Testis (tissue), 2 donors: ENCODE results near the gene ZNF606.

Experiments used
- POLR2A ChIP-seq: fragments of 450-650 bp; IDR thresholded peaks from one replicate; pipeline ENCODE4 v1.6.1; 2017; ENCODE audit warnings: antibody characterized with exemption, mild to moderate bottlenecking, moderate library complexity
- TF ChIP-seq, protein P1 (sequence below), 3 experiments: fragments of 450-650 bp in 2 of 3; fragments of 200-600 bp in 1 of 3; sonication (generic) in 1 of 3; IDR thresholded peaks; one replicate each; pipeline ENCODE4 v1.5.1; 2016 to 2019; ENCODE audit warnings: antibody characterized with exemption in 3 of 3, mild to moderate bottlenecking in 2 of 3, moderate library complexity in 1 of 3

GRCh38 chr19:58000677-58001076 is 1.9 kb downstream of the ZNF606 start:
- TF ChIP-seq, protein P1, sequence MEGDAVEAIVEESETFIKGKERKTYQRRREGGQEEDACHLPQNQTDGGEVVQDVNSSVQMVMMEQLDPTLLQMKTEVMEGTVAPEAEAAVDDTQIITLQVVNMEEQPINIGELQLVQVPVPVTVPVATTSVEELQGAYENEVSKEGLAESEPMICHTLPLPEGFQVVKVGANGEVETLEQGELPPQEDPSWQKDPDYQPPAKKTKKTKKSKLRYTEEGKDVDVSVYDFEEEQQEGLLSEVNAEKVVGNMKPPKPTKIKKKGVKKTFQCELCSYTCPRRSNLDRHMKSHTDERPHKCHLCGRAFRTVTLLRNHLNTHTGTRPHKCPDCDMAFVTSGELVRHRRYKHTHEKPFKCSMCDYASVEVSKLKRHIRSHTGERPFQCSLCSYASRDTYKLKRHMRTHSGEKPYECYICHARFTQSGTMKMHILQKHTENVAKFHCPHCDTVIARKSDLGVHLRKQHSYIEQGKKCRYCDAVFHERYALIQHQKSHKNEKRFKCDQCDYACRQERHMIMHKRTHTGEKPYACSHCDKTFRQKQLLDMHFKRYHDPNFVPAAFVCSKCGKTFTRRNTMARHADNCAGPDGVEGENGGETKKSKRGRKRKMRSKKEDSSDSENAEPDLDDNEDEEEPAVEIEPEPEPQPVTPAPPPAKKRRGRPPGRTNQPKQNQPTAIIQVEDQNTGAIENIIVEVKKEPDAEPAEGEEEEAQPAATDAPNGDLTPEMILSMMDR (IDR thresholded peaks at IDR 0.05) = no peak
- TF ChIP-seq POLR2A = no peak
